HG03558 (cell line): ENCODE data around the gene TRRAP.
"Not testable (repeated sequence)": the region's sequence is repeated elsewhere in the genome, so short reads cannot be mapped to it uniquely, and the experiment has no call there.

ENCODE experiments used
- ATAC-seq: cut with Tn5 transposase; IDR thresholded peaks from one replicate; pipeline ENCODE4 v1.9.1; 2021; ENCODE audit warnings: moderate number of reproducible peaks; ENCODE audit not compliant: unreplicated experiment; ENCODE audit errors: extremely low read depth

The TRRAP gene

DNA sequence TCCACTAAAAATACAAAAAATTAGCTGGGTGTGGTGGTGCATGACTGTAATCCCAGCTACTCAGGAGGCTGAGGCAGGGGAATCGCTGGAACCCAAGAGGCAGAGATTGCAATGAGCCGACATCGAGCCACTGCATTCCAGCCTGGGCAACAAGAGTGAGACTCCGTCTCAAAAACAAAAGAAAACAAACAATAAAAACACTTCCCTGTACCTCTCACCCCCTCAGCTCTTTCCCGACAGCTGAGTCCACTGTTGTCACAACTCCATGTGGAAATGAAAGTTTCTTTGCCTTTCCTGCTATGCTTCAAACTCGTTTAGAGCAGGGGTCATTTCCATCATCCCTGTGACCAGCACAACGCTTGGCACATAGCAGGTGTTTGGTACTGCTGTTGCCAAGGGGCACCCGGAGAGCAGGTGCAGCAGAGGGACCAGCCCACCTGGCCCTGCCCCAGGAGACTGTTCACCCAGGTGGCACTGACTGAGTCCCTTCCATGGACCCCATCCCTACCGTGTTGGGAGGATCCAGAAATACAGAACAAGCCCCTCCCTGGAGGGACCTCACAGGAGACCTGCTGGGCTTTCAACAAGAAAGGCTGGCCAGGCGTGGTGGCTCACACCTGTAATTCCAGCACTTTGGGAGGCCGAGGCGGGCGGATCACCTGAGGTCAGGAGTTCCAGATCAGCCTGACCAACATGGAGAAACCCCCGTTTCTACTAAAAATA lies 13.4 kb upstream of the TRRAP start:
- no peak for ATAC-seq

DNA sequence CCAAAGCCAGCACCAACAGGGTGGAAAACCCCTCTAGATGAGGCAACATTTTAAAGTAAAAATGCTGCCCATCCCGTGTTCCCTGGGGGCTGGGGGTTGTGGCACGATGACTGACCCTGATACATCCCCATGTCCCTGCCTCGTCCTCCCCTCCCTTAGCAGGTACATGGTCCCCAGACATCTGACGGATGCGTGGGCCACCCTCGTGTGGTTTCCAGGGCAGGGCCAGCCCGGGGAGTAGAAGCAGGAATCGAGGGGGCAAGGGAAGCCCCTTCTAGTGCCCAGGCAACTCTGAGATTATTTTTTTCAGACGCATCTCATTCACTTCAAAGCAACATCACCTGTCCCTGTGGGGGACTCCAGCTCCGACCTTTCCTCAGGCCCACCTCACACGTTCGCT lies 12.0 kb upstream of the TRRAP start:
- ATAC-seq = no peak

DNA sequence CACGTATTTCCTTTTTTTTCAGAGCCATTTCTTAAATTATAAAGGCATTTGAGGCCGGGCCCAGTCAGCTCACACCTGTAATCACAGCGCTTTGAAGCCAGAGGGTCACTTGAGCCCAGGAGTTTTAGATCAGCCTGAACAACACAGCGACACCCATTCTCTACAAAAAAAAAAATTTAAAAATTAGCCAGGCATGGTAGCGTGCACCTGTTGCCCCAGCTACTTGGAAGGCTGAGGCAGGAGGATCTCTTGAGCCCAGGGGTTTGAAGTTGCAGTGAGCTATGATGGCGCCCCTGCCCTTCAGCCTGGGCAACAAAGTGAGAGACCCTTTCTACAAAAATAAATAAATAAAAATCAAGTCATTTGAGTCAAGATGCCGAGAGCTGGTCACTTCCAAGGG lies 11.6 kb upstream of the TRRAP start:
- ATAC-seq = no peak

DNA sequence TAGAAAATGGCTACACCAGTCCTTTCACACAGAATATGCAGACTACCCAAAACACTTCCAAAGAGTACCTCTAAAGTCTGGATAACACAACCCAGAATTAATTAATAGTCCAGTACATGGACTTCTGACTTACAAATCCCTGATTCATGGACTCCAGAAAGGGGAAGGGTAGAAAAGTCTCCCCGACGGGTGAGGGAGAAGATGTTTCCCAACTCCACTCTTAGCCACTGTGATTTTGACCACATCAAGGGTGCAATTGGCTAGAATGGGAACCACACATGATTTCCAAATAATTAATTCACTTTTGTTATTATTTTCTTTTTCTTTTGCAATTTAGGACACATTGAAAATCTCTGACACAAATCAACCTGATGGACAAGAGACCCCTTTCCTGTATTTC lies 9.9 kb upstream of the TRRAP start:
- no peak for ATAC-seq

DNA sequence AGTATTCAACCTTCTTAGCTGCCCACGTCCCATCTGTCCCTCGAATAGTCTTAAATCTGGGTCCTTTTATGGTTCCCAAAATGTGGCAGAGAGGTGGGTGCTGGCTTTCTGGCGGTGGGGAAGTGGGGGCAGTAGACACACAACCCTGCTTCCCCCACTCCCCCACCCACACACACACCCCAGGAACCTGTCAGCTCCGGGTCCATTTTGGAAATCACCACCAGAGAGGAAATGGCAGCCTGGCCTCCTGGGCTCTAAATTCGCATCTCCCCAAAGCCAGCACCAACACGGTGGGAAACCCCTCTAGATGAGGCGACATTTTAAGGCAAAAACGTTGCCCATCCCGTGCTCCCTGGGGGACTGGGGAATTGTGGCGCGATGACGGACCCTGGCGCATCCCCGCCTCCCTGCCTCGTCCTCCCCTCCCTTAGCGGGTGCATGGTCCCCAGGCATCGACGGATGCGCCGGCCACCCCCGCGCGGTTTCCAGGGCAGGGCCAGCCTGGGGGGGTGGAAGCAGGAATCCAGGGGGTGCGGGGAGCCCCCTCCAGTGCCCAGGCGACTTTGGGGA lies 9.2 kb upstream of the TRRAP start:
- no peak for ATAC-seq

DNA sequence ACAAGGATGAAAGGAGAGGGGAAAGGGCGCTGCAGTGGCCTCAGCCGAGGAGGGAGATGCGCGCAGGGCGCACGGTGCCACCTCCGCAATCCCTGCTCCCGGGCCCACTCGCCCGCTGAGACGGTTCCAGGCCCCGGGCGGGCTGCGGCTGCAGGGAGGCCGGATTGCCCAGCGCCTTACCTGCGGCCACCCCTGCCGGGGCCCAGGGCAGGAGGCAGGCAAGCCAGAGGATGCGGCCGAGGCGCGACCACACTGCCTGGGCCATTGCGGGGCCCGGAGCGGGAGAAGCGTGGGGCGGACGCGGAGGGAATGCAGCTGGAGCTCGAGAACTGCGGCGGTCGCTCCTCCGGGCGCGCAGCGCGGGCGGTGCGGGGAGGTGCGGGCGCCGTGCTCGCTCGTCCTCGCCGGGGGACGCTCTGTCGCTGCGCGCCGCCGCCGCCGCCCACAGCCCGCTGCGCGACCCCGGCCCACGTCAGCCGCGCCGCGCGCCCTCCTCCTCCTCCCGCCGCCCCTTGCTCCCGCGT lies 8.7 kb upstream of the TRRAP start, which contains the start of gene TMEM130:
Gene TMEM130 (minus strand): TSS at position 418 of the 524 bp plus-strand sequence. CDS start 153 bp downstream, at position 265.
- no peak for ATAC-seq

DNA sequence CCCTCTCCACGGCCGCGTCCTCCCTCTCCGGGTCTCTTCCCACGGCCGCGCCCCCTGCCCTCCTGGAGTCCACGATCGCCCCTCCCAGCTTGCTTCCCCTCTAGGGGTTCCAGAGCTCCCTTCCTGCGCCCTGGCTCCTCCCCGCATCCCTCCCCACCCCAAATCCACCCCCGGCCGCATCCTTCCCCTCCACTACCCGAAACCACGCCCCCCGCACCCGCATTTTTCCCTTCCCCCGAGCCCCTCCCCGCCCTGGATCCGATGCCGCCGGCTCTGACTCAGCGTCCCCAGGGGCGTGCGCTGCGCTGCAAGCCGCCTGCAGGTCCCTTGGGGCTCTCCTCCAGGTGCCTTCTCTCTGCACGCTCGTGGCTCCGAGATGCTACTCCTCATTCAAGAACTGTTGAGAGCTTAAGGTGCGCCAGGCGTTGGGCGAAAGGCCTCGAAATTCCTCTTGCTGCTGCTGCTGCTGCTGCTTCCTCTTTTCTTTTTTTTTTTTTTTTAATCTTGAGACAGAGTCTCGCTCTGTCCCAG lies 8.1 kb upstream of the TRRAP start:
- ATAC-seq = peak; percentile 83

DNA sequence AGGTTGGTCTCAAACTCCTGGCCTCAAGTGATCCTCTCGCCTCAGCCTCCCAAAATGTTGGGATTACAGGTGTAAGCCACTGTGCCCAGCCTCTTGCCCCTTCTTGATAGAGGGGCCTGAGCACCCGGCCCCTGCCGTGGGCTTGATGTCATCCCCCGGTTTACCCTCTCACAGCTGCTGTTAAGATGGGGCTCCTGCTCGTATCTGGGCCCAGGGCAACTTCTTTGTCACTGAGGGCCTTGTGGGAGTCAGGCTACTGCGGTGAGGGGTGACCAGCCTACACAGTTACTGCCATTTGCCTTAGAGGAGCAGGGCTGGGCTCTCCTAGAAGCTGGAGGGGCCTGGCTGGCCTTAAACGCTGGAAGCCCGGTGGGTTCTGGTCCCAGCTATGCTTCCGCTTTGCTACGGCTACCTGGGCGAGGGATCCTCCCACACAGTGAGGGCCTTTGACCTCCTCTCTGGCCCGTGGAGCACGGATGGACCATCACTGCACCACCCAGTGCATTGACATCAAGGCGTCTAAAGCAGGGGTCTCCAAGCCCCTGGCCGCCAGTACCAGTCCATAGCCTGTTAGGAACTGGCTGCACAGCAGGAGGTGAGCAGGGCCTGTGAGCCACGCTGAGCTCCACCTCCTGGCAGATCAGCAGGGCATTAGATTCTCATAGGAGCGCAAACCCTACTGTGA lies 7.4 kb upstream of the TRRAP start:
- no peak for ATAC-seq

DNA sequence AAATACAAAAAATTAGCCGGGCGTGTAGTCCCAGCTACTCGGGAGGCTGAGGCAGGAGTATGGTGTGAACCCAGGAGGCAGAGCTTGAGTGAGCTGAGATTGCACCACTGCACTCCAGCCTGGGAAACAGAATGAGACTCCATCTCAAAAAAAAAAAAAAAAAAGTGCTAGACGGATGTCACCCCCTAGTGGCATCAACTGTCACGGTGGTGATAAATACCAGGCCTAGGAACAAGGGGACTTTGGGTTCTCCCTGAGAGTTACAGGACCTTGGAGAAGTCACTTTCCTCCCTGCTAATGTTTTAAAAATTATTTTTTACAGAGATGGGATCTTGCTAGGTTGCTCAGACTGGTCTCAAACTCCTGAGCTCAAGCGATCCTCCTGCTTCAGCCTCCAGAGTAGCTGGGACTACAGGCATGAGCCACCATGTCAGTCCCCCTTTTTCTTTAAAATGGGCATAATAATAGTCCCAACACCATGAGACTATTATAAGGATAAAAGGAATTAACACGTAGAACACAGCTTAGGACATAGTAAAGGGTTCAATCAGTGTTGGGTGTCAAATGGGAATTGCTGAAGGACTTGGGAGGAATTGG lies 5.9 kb upstream of the TRRAP start:
- ATAC-seq = no peak

DNA sequence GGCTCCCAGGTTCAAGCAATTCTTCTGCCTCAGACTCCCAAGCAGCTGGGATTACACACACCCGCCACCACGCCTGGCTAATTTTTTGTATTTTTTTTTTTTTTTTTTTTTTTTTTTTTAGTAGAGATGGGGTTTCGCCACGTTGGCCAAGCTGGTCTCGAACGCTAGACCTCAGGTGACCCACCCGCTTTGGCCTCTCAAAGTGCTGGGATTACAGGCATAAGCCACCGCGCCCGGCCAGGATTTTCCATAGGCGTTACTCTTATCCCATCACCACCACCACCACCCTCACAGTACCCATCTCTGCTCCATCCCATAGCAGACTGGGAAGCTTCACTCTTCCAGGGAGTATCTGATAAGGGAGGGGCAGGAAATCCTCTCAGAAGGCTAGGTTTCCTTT lies 4.7 kb upstream of the TRRAP start:
- not testable (repeated sequence) for ATAC-seq

DNA sequence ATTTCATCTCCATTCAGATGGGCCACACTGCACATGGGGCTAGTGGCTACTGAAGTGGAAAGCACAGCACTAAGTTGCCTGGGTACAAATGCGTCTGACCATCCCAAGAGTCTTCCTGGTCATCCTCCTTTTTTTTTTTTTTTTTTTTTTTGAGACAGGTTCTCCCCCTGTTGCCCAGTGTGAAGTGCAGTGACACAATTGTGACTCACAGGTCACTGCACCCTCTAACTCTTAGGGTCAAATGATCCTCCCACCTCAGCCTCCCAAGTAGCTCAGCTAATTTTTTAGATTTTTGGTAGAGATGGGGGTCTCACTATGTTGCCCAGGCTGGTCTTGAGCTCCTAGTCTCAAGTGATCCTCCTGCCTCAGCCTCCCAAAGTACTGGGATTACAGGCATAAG lies 3.4 kb upstream of the TRRAP start:
- no peak for ATAC-seq

DNA sequence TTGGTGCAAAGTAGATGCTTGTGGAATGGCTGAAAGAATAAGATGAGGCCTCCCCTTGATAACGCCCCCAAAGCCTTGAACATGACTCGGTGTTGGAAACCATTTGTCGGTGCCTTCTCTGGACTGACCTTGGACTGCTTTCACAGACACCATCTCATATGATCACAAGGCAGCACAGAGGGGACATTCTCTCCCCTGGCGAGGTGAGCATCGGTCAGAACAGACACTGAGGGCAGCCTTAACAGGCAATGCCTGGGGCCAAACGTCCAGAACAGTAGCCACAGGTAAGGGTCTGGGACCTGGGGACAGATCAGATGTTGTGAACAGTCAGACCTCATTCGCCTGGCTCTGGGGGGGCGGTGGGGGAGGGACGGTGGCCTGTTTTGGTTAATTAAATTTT lies 2.8 kb upstream of the TRRAP start:
- no peak for ATAC-seq

DNA sequence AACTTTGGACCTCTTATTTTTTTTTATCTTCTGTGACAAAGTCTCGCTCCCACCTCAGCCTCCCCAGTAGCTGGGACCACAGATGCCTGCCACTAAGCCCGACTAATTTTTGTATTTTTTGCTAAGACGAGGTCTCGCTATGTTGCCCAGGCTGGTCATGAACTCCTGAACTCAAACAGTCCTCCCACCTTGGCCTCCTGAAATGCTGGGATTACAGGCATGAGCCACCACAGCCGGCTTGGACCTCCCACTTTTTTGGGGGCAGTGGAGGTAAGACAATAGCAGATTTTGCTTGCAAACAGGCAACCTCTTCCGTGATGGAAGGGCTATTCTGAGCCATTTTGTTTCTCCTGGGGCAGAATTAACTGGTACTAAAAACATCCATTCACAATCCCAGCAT lies 1.2 kb upstream of the TRRAP start:
- ATAC-seq = no peak

DNA sequence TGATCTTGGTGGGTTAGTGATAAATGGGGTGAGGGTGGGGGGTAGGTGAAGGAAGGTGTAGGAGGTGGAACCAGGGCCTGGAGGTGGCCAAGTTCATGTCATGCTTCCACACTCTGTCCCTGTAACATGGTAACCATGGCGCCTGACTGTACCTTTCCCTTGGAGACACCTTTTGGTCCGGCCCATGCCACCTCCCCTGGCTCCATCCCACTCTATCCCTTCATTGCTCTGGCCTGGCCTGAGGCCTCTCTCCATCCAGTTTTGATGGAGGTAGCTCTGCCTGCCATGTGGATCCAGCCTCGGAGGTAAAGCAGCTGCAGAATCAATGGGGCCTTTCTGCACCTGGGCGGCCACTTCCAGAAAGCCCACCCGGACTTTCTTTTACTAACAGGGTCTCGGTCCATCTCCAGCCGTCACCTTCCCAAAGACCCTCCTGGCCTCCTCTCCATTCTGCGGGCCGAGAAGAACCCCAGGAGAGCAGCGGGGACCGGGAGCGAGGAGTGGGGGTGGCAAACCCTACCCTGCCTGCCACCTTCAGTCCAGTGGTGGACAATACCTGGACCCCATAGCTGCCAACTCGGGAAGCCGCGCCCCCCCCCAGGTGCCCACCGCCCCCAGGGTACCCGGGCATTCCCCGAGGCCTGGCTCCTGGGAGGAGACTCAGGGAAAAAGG lies 504 bp upstream of the TRRAP start:
- no peak for ATAC-seq

DNA sequence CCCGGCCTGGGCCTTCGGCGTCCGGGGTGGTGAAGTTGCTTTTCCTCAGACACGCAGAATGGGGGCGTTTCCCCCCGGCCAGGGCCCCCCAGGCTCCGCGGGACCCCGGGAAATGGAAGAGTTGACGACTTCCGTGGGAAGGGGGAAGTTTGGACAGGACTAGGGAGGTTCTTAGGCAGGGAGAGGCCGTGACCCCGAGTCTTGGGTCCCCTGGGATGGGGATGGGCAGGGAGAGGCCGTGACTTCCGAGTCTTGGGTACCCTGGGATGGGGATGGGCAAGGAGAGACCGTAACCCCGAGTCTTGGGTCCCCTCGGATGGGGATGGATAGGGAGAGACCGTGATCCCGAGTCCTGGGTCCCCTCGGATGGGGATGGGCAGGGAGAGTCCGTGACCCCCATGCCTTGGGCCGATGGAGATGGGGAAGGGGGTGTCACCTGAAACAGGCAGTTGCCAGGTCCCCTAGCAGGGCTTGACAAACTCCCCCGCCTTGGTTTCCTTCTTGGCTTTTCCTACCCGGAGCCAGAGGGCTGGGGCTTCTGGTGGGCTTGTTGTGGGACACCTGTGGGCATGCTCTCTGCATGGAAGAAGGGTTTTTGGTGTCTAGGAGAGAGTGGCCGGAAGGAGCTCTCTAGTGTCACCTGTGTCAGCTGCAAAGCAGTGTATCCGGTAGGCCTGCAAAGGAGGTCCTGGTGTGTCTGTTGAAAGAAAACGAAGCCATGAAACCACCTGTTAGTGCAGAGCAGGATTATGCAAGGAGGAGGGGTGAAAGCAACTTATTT lies 1.1 kb downstream of the TRRAP start:
- peak; percentile 73 for ATAC-seq

DNA sequence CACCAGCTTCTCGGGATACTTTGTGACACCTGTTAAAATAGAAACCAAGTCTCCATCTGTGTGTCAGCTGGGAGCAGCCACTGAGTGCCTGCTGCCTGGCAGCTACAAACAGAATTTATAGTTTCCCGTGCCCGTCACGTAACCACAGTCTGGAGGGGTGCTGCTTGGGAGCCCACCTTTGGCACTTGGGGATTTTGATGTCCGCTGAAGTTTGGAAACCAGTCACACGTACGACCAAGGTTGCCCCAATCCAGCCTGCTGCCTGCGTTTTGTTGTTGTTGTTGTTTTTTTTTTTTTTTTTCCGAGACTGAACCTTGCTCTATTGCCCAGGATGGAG lies 1.6 kb downstream of the TRRAP start:
- no peak for ATAC-seq

DNA sequence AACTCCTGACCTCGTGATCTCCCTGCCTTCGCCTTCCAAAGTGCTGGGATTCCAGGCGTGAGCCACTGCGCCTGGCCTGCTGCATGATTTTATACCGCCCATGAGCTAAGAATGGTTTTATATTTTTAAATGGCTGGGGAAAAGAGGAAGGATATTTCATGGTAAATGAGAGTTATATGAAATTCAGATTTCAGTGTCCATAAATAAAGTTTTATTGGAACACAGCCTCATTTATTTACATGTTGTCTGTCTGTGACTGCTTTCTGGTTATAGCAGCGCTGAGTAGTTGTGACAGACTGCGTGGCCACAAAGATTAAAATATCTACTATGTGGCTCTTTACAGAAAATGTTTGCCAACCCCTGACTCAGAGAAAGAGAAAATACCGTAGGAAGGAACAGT lies 2.2 kb downstream of the TRRAP start:
- no peak for ATAC-seq

DNA sequence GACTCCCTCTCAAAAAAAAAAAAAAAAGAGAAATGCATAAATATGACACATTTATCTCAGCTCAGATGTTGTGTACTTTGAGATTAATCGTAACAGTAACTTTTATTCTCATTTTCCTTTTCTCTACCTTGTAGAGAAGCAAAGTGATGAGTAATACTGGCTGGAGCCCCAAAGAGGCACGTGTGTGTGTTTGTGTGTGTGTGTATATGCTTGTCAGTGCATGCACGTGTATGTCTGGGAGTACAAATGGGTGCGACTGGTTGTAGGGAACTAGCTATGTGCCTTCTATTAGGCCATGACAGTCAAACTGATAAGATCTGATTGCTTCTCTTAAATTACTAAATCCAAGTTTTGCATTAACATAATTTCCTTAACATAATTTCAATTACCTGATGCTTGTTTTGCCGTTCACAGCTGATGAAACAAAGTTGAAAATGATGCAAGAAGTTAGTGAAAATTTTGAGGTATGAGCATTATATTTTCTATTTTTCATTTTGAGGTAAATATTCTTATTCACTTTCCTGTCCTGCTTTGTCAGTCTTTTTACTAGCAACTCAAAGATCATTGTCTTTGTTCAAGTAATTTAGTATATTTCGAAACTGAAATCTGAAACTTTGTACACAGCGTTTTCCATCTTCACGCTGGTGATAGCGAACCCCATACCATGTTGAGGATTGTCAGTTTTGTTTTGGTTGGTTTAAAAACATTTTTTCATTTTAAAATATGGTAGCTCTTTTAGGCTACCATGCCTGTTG lies 3.4 kb downstream of the TRRAP start:
- no peak for ATAC-seq

DNA sequence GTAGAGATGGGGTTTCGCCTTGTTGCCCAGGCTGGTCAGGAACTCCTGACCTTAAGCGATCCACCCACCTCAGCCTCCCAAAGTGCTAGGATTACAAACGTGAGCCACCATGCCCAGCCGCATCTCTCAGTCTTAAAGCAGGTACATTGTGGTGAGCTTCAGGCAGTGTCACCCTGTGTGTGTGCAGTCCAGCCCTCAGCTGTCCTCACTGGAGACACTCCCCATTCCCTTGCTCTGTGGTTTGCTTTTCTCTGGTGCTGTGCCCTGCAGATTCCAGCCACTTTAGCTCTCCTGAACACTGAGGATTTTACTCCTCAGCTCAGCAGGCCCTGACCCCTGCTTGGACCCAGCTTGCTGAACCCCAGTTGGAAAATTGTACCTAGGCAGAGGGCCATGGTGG lies 6.1 kb downstream of the TRRAP start:
- ATAC-seq = no peak
